ENCODE data around the gene TLR9.

DNA sequence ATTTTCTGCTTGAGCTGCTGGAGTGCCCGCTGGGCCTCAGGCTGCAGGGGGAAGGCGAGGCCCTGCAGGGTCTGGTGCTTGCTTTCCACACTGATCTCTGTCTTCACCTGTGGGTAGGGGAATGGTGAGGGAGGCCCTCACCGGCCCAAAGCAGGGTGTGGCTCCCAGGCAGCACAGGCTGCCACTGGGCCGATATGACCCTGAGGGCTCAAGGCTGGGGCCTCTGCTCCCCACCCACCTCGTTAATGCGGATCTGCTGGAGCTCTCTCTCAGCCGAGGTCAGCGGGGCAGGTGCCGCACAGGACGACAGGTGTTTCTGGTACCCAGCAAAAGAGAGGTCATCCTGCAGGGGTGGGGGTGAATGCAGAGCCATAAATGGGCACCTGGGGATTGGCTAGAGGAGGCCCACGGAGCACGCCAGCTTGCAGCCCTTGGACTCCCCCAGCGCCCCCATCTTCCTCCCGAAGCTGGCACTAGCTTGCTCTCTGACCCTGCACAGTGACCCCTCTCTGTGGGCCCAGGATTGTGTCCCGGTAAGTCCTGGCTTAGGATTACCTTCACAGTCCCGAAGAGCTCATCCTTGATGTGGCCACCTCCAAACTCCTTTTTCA lies 5.5 kb upstream of the TLR9 start:
- no peak for TF ChIP-seq POLR2A (IDR thresholded peaks at IDR 0.05; ENCODE audit: low read depth, low read length)
- no peak for TF ChIP-seq TAF1 (IDR thresholded peaks at IDR 0.05; ENCODE audit: borderline replicate concordance, low read depth, low read length)

Measured in GM12892 (cell line).